OCI-LY3 (cell line): ENCODE measurements around the gene MRPS5.

Experiments used
- H2AFZ ChIP-seq: fragments of 200-600, 300-600 bp; shearing (Covaris generic); 2 replicates; pipeline ENCODE4 v1.6.0; 2014; ENCODE audit warnings: antibody characterized with exemption, low read depth, low read length
- H3K27ac ChIP-seq: fragments of 200-600, 300-600 bp; sonication (generic); 2 replicates; pipeline ENCODE4 v1.5.1; 2014; ENCODE audit warnings: mild to moderate bottlenecking, low read length, moderate library complexity, mixed read lengths
- H3K27me3 ChIP-seq: fragments of 200-600, 300-600 bp; sonication (generic); 2 replicates; pipeline ENCODE4 v1.6.1; 2014; ENCODE audit warnings: low read depth, low read length, mixed read lengths
- H3K36me3 ChIP-seq: fragments of 200-600, 300-600 bp; sonication (generic); replicated peaks from 2 replicates; pipeline ENCODE3; 2014; ENCODE audit warnings: low read depth, low read length, mixed read lengths
- H3K4me1 ChIP-seq: fragments of 300-600, 200-600 bp; sonication (generic); 2 replicates; pipeline ENCODE4 v1.6.1; 2014; ENCODE audit warnings: low read length, mixed read lengths
- H3K4me2 ChIP-seq: fragments of 200-600, 300-600 bp; sonication (generic); 2 replicates; pipeline ENCODE4 v1.6.1; 2014; ENCODE audit warnings: low read length, mixed read lengths
- H3K4me3 ChIP-seq: fragments of 300-600, 200-600 bp; sonication (generic); 2 replicates; pipeline ENCODE4 v1.5.1; 2014; ENCODE audit warnings: antibody characterized with exemption, mild to moderate bottlenecking, low read length, moderate library complexity
- H3K79me2 ChIP-seq: fragments of 300-600, 200-600 bp; shearing (Covaris generic); 2 replicates; pipeline ENCODE4 v1.6.1; 2014; ENCODE audit warnings: mild to moderate bottlenecking, low read length, mixed read lengths
- H3K9ac ChIP-seq: fragments of 300-600, 200-600 bp; shearing (Covaris generic); 2 replicates; pipeline ENCODE4 v1.6.0; 2014; ENCODE audit warnings: mild to moderate bottlenecking, low read length, moderate library complexity
- H3K9me3 ChIP-seq: fragments of 200-600, 300-600 bp; shearing (Covaris generic); 2 replicates; pipeline ENCODE4 v1.6.1; 2014; ENCODE audit warnings: low read length, mixed read lengths; ENCODE audit not compliant: insufficient read depth
- H4K20me1 ChIP-seq: fragments of 200-600, 300-600 bp; sonication (generic); 2 replicates; pipeline ENCODE4 v1.6.1; 2016; ENCODE audit warnings: low read length, mixed read lengths; ENCODE audit not compliant: insufficient read depth
- CTCF ChIP-seq: fragments of 200-600, 300-600 bp; sonication (generic); IDR thresholded peaks from 2 replicates; pipeline ENCODE4 v1.5.1; 2014; ENCODE audit warnings: antibody characterized with exemption, low read length, low read depth
- EZH2phosphoT487 ChIP-seq: fragments of 200-600 bp; shearing (Covaris generic); IDR thresholded peaks from 2 replicates; pipeline ENCODE4 v1.6.1; 2018; ENCODE audit warnings: antibody characterized with exemption, mixed run types, low read depth

Gene MRPS5

GRCh38 chr2:95055262-95055661 is 66.3 kb downstream of the MRPS5 start:
- Histone ChIP-seq H3K4me2 (peak overlapping the region; percentile 13), H2AFZ (no peak overlapping the region), H3K9ac (no peak overlapping the region), H3K9me3 (no peaks in the 10 kb centered on the region), H3K4me1 (peaks cover 10% of the 10 kb centered on the region), H4K20me1 (no peaks in the 10 kb centered on the region), H3K4me3 (no peak overlapping the region), H3K36me3 (no peaks in the 10 kb centered on the region), H3K27ac (no peak overlapping the region), H3K79me2 (no peaks in the 10 kb centered on the region), H3K27me3 (peaks cover 17% of the 10 kb centered on the region)
- TF ChIP-seq CTCF (no peak), EZH2phosphoT487 (no peak)

DNA sequence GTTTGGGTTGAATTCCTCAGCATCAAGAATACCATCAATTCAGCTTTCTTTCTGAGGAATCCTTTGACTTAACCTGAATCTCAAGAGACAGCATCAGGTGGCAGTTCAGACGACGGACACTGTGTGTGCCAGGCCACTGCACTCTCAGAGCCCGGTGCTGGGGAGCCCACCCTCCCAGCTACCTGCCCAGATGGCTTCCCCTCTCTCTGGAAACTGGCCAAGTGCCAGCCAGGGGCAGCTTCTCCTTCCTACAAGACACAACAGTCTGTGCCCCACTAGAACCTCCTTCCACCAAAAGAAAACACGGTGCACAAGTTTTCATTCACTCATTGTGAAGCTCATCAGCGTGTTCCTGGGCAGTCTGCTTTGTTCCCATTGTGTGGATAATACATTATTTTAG is 67.6 kb downstream of the MRPS5 start:
- Histone ChIP-seq H3K9ac (no peak overlapping the region), H3K9me3 (no peaks in the 10 kb centered on the region), H3K79me2 (no peaks in the 10 kb centered on the region), H3K27me3 (peaks cover 15% of the 10 kb centered on the region), H3K36me3 (no peaks in the 10 kb centered on the region), H3K4me1 (peaks cover 10% of the 10 kb centered on the region), H3K4me3 (no peak overlapping the region), H2AFZ (no peak overlapping the region), H3K27ac (no peak overlapping the region), H4K20me1 (no peaks in the 10 kb centered on the region), H3K4me2 (no peak overlapping the region)
- TF ChIP-seq CTCF (no peak), EZH2phosphoT487 (no peak)

GRCh38 chr2:95053543-95053942 is 68.1 kb downstream of the MRPS5 start:
- Histone ChIP-seq H3K9ac (no peak overlapping the region), H3K27ac (no peak overlapping the region), H3K9me3 (no peaks in the 10 kb centered on the region), H2AFZ (no peak overlapping the region), H3K4me2 (no peak overlapping the region), H3K4me1 (peaks cover 10% of the 10 kb centered on the region), H3K36me3 (no peaks in the 10 kb centered on the region), H3K79me2 (no peaks in the 10 kb centered on the region), H3K4me3 (no peak overlapping the region), H3K27me3 (peaks cover 11% of the 10 kb centered on the region; the same call in 1 of the 2 replicates), H4K20me1 (no peaks in the 10 kb centered on the region)
- TF ChIP-seq EZH2phosphoT487 (no peak), CTCF (no peak)

DNA sequence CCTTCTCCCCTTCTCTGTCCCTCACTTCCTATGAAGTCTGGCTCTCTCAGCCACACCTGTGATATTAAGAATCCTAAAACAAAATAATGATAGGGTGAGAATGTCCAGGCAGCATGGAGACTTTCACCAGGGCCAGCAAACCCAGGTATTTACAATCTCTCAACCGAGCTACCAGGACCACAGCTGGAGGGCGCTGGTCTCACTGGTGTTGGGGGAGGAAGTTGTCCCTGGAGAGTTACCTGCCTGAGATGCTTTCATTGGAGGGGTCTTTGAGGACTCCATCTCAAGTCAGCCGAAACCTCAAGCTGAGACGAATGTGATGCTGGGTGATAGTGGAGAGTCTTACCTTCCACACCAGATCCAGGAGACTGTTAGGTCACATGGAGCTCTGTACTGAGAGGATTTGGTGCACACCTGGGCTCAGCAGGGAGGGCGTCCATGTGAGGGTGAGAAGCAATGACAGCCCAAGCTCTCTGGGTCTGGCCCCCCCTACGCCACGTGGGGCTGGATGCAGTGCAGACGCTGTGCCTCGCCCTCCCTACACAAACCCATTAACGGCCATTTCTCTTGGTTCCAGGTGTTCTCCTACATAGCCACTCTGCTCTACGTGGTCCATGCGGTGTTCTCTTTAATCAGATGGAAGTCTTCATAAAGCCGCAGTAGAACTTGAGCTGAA is 68.7 kb downstream of the MRPS5 start:
- Histone ChIP-seq H3K36me3 (no peaks in the 10 kb centered on the region), H3K9me3 (no peaks in the 10 kb centered on the region), H3K4me1 (peaks cover 10% of the 10 kb centered on the region), H3K27me3 (peaks cover 11% of the 10 kb centered on the region; the same call in 1 of the 2 replicates), H4K20me1 (no peaks in the 10 kb centered on the region), H2AFZ (no peak overlapping the region), H3K79me2 (no peaks in the 10 kb centered on the region), H3K9ac (no peak overlapping the region), H3K4me2 (no peak overlapping the region), H3K4me3 (no peak overlapping the region), H3K27ac (no peak overlapping the region)
- TF ChIP-seq EZH2phosphoT487 (no peak), CTCF (no peak)
